Endothelial cell of umbilical vein (primary cell): ENCODE results near the gene DNAH10. TPM values are rescaled to one million over a fixed set of nuclear protein-coding genes. Genes with fewer than 3 reads are reported as not detected.

Experiments used
- BruUV-seq: library from RNA; stranded (reverse); fragments of 400-500 nt; replicated peaks from 2 replicates; lab custom pipeline; 2021; lab: Mats Ljungman, UMichigan
- CTCF ChIA-PET: fragments of 300-600, 350-600 bp; sonication (Branson Sonifier 250); formaldehyde crosslinking; loops from one replicate; lab custom pipeline; 2021; ENCODE audit warnings: antibody characterized with exemption, inconsistent platforms; lab: Charles Lee
- POLR2A ChIA-PET: fragments of 300-600, 350-600 bp; sonication (Branson Sonifier 250); formaldehyde crosslinking; loops from one replicate; lab custom pipeline; 2021; ENCODE audit warnings: antibody characterized with exemption, inconsistent platforms; lab: Charles Lee
- DNase-seq: peaks from one replicate; pipeline ENCODE4 v3.0.0-alpha.2; 2011; ENCODE audit warnings: low read depth, low spot score
- FAIRE-seq: peaks from 2 replicates; lab custom pipeline; 2011; peaks lifted over from hg19 to GRCh38; lab: Jason Lieb, UNC
- H2AFZ ChIP-seq: 2 replicates; pipeline ENCODE4 v1.6.0; 2012; ENCODE audit warnings: low read depth, low read length, control low read depth, inconsistent platforms
- H3K27ac ChIP-seq: 2 replicates; pipeline ENCODE4 v1.5.1; 2011; ENCODE audit warnings: low read depth, mild to moderate bottlenecking, control low read depth, low read length, moderate library complexity; ENCODE audit not compliant: insufficient read depth
- H3K27me3 ChIP-seq, 2 experiments: 2 replicates each; pipeline versions ENCODE4 v1.6.0 to v1.6.1; 2011; ENCODE audit warnings: low read length in 2 of 2, mixed read lengths in 1 of 2; ENCODE audit not compliant: control insufficient read depth in 2 of 2, insufficient read depth in 2 of 2
- H3K36me3 ChIP-seq, 2 experiments: 2 replicates in 1 of 2; 3 replicates in 1 of 2; pipeline ENCODE4 v1.5.1; 2011; ENCODE audit warnings: low read length in 2 of 2, mild to moderate bottlenecking in 1 of 2, moderate library complexity in 1 of 2; ENCODE audit not compliant: control insufficient read depth in 2 of 2, insufficient read depth in 2 of 2; ENCODE audit errors: extremely low read depth in 1 of 2
- H3K4me1 ChIP-seq: 3 replicates; pipeline ENCODE4 v1.5.1; 2011; ENCODE audit warnings: mild to moderate bottlenecking, low read length; ENCODE audit not compliant: control insufficient read depth, insufficient read depth; ENCODE audit errors: extremely low read depth
- H3K4me2 ChIP-seq: 2 replicates; pipeline ENCODE4 v1.6.1; 2011; ENCODE audit warnings: low read length, control low read depth, mixed read lengths; ENCODE audit not compliant: insufficient read depth
- H3K4me3 ChIP-seq, 3 experiments: fragments of 200-600 bp in 1 of 3; sonication (generic), shearing (Covaris generic) in 1 of 3; replicated peaks in 1 of 3; 2 replicates each; pipeline ENCODE4 v1.5.1; 2011 to 2016; ENCODE audit warnings: control low read depth in 3 of 3, low read length in 3 of 3, mild to moderate bottlenecking in 2 of 3, inconsistent platforms in 1 of 3, low read depth in 1 of 3, moderate library complexity in 1 of 3; ENCODE audit not compliant: insufficient read depth in 1 of 3
- H3K79me2 ChIP-seq: 2 replicates; pipeline ENCODE4 v1.6.0; 2012; ENCODE audit warnings: low read length, inconsistent platforms; ENCODE audit not compliant: control insufficient read depth, insufficient read depth
- H3K9ac ChIP-seq: replicated peaks from 2 replicates; pipeline ENCODE3; 2011; ENCODE audit warnings: low read length, control low read depth; ENCODE audit not compliant: insufficient read depth; ENCODE audit errors: extremely low read depth
- H3K9me1 ChIP-seq: replicated peaks from 3 replicates; pipeline ENCODE4 v1.6.0; 2011; ENCODE audit warnings: mild to moderate bottlenecking, low read length; ENCODE audit not compliant: control insufficient read depth, insufficient read depth; ENCODE audit errors: extremely low read depth
- H3K9me3 ChIP-seq: replicated peaks from 2 replicates; pipeline ENCODE4 v1.5.1; 2012; ENCODE audit warnings: low read length, inconsistent platforms; ENCODE audit not compliant: control insufficient read depth, insufficient read depth
- H4K20me1 ChIP-seq: replicated peaks from 2 replicates; pipeline ENCODE3; 2011; ENCODE audit warnings: mild to moderate bottlenecking, low read length; ENCODE audit not compliant: control insufficient read depth, insufficient read depth; ENCODE audit errors: extremely low read depth
- EZH2 ChIP-seq: IDR thresholded peaks from 2 replicates; pipeline ENCODE4 v1.6.1; 2012; ENCODE audit warnings: borderline replicate concordance, low read depth, mild to moderate bottlenecking, moderate library complexity, low read length, inconsistent platforms; ENCODE audit not compliant: severe bottlenecking
- FOS ChIP-seq: IDR thresholded peaks from 2 replicates; pipeline ENCODE4 v1.6.1; 2011; ENCODE audit warnings: mild to moderate bottlenecking, low read length, moderate library complexity, borderline replicate concordance; ENCODE audit not compliant: insufficient read depth
- GATA2 ChIP-seq: IDR thresholded peaks from 2 replicates; pipeline ENCODE4 v1.7.0; 2011; ENCODE audit warnings: low read depth, mild to moderate bottlenecking, moderate library complexity, mixed read lengths, low read length; ENCODE audit not compliant: insufficient read length, insufficient read depth
- JUN ChIP-seq: IDR thresholded peaks from 2 replicates; pipeline ENCODE4 v1.6.1; 2011; ENCODE audit warnings: borderline replicate concordance, low read depth; ENCODE audit not compliant: insufficient read length, insufficient read depth
- MYC ChIP-seq: IDR thresholded peaks from one replicate; pipeline ENCODE4 v1.6.1; 2011; ENCODE audit warnings: mild to moderate bottlenecking, low read depth, low read length
- POLR2A ChIP-seq: IDR thresholded peaks from 2 replicates; pipeline ENCODE4 v1.6.1; 2012; ENCODE audit warnings: low read depth, mild to moderate bottlenecking, control low read depth, low read length
- POLR2AphosphoS5 ChIP-seq: IDR thresholded peaks from 2 replicates; pipeline ENCODE4 v1.6.1; 2012; ENCODE audit warnings: low read depth, mild to moderate bottlenecking, control low read depth, low read length, moderate library complexity; ENCODE audit not compliant: insufficient read depth
- dilution Hi-C: fragments of 300-500 bp; cut with MboI; formaldehyde crosslinking; loops from one replicate; pipeline ENCODE4 v1.15.0; 2019; ENCODE audit warnings: low sequenced_read_pairs; ENCODE audit not compliant: extremely low pct_ligation_motif_present
- intact Hi-C: fragments of 100-400 bp; cut with micrococcal nuclease; formaldehyde crosslinking; loops from one replicate; pipeline ENCODE4 v1.10.0; 2022
- polyA plus RNA-seq, 4 experiments: library from polyadenylated mRNA; depleted of rRNA in 3 of 4; stranded (reverse) in 3 of 4; unstranded in 1 of 4; fragments of >200 nt; gene quantifications; 2 replicates each; pipeline versions ENCODE4 v1.2.1 to v1.2.3, GENCODE V29; 2011 to 2012; ENCODE audit warnings: missing spikeins in 1 of 4
- total RNA-seq: library from RNA; stranded (reverse); gene quantifications from 2 replicates; pipeline ENCODE4 v1.2.3, GENCODE V29; 2021
- TF ChIP-seq, protein P1 (sequence below): IDR thresholded peaks from 2 replicates; pipeline ENCODE4 v1.6.1; 2011; ENCODE audit not compliant: insufficient read depth, insufficient read length
- TF ChIP-seq, protein P2 (sequence below), 2 donors: IDR thresholded peaks; 1 replicate in 1 of 2; 2 replicates in 1 of 2; pipeline ENCODE4 v1.5.1; 2011; ENCODE audit warnings: low read length in 2 of 2, mild to moderate bottlenecking in 2 of 2, moderate library complexity in 2 of 2, control low read depth in 1 of 2, inconsistent platforms in 1 of 2, low read depth in 1 of 2; ENCODE audit not compliant: insufficient read depth in 1 of 2; ENCODE audit errors: extremely low read depth in 1 of 2

Gene DNAH10
- total and polyA plus RNA-seq, 2 donors (not counting 3 experiments of a cell fraction or from before 2014, with no cell fraction given) = 0.04 to 0.31 TPM

DNA sequence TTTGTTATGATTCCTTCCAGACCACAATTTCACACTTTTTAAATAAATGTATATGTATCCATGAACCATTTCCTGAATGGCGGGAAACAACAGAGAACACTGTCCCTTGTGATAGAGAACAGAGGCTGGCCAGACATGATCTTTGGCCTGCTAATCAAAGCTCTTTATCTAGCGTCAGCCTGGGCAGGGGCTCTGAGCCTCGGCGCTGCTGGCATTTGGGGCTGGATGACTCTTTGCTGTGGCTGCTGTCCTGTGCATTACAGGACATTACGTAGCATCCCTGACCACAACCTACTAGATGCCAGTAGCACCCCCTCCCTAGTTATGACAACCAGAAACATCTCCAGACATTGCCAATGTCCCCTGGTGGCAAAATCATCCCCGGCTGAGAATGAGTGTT is 77.7 kb downstream of the DNAH10 start:
- CTCF ChIA-PET = interaction anchor here (0.6 to 1.1 kb wide), 2 partner anchors 66 to 144 kb away, joined by 3 to 4 read pairs; no protein-coding TSS in a partner anchor
- no peak overlapping the region for H2AFZ ChIP-seq
- no peaks in the 10 kb centered on the region for H3K9me3 ChIP-seq
- no TSS peak for BruUV-seq
- no peaks in the 10 kb centered on the region for H3K9me1 ChIP-seq
- H3K9ac ChIP-seq = no peak overlapping the region
- peaks cover 0 to 5% of the 10 kb centered on the region in 2 experiments for H3K27me3 ChIP-seq
- no peak for DNase-seq
- dilution Hi-C loops = no loop called here
- intact Hi-C loops = no loop called here
- H3K4me2 ChIP-seq = no peak overlapping the region
- H3K27ac ChIP-seq = no peak overlapping the region
- POLR2A ChIA-PET = no interaction called here
- no peaks in the 10 kb centered on the region for H3K79me2 ChIP-seq
- H3K36me3 ChIP-seq = no peaks in the 10 kb centered on the region
- no peaks in the 10 kb centered on the region for H4K20me1 ChIP-seq
- H3K4me3 ChIP-seq = no peak overlapping the region
- no peaks in the 10 kb centered on the region for H3K4me1 ChIP-seq
- no peak for FAIRE-seq
- TF ChIP-seq, protein P1, sequence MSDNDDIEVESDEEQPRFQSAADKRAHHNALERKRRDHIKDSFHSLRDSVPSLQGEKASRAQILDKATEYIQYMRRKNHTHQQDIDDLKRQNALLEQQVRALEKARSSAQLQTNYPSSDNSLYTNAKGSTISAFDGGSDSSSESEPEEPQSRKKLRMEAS = no peak
- TF ChIP-seq EZH2 (no peak), MYC (no peak), FOS (no peak), POLR2AphosphoS5 (no peak), GATA2 (no peak)

DNA sequence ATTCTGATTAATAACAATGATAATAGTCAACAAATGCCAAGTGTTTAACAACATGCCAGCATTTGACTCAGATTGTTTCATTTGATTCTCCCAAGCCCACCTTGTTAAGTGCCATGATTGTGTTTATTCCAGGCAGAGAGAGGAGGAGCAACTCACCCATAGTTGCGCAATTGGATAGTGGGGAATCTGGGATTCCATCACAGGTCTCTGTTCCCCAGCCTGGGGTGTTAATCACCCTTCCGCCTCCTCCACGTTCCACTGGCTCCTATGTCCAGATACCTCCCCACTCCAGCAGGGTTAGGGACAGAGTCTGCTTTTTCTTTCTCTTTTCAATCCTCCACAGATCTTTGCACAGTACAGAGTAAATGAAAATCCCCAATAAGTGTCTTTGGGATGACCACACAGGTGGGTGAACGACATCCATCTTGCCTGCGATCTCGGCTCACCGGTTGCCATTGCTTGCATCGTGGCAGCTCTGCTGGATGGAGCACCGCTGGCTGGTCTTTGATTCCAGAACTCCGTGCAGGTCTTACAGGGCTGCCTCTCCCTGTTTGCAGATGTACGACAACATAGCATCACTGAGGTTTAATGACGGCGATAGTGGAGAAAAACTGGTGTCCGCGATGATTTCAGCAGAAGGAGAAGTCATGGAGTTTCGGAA is 78.8 kb downstream of the DNAH10 start:
- no peak for FAIRE-seq
- CTCF ChIA-PET = no interaction called here
- H3K4me2 ChIP-seq = no peak overlapping the region

More for the DNA sequence above, 78.8 kb downstream of the DNAH10 start:
- no peaks in the 10 kb centered on the region for H3K9me3 ChIP-seq
- H3K4me1 ChIP-seq = no peaks in the 10 kb centered on the region
- BruUV-seq = no TSS peak
- dilution Hi-C loops = no loop called here
- H3K27ac ChIP-seq = no peak overlapping the region
- no peak overlapping the region for H2AFZ ChIP-seq
- no peak overlapping the region for H3K9ac ChIP-seq
- H3K36me3 ChIP-seq = no peaks in the 10 kb centered on the region
- intact Hi-C loops = no loop called here
- H3K79me2 ChIP-seq = no peaks in the 10 kb centered on the region
- TF ChIP-seq, protein P1 = no peak
- no peak for TF ChIP-seq POLR2AphosphoS5
- no peak for TF ChIP-seq JUN
- TF ChIP-seq GATA2 = no peak
- TF ChIP-seq EZH2 = no peak
- TF ChIP-seq, protein P2, sequence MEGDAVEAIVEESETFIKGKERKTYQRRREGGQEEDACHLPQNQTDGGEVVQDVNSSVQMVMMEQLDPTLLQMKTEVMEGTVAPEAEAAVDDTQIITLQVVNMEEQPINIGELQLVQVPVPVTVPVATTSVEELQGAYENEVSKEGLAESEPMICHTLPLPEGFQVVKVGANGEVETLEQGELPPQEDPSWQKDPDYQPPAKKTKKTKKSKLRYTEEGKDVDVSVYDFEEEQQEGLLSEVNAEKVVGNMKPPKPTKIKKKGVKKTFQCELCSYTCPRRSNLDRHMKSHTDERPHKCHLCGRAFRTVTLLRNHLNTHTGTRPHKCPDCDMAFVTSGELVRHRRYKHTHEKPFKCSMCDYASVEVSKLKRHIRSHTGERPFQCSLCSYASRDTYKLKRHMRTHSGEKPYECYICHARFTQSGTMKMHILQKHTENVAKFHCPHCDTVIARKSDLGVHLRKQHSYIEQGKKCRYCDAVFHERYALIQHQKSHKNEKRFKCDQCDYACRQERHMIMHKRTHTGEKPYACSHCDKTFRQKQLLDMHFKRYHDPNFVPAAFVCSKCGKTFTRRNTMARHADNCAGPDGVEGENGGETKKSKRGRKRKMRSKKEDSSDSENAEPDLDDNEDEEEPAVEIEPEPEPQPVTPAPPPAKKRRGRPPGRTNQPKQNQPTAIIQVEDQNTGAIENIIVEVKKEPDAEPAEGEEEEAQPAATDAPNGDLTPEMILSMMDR (IDR thresholded peaks at IDR 0.05; ENCODE audit: extremely low read depth in 1 of 2, insufficient read depth in 1 of 2, low read depth in 1 of 2, low read length in 2 of 2) = no peak
- no peak for TF ChIP-seq POLR2A
- TF ChIP-seq FOS = no peak
- no peak for TF ChIP-seq MYC
- H3K4me3 ChIP-seq = no peak overlapping the region
- DNase-seq = no peak
- H4K20me1 ChIP-seq = no peaks in the 10 kb centered on the region
- POLR2A ChIA-PET = no interaction called here
- H3K27me3 ChIP-seq = peaks cover 0 to 5% of the 10 kb centered on the region in 2 experiments
- H3K9me1 ChIP-seq = no peaks in the 10 kb centered on the region
